KOPT-K1 (cell line): ENCODE results near the gene BCAR3.
A peak's percentile ranks its signal among the peaks of the same experiment; 100 is the strongest.
"Not testable (repeated sequence)": the region's sequence is repeated elsewhere in the genome, so short reads cannot be mapped to it uniquely, and the experiment has no call there.

Experiments used
- H3K27ac ChIP-seq: fragments of 200-600 bp; sonication (generic); 2 replicates; pipeline ENCODE4 v1.5.1; 2016; ENCODE audit warnings: antibody characterized with exemption, mild to moderate bottlenecking, low read depth, low read length; ENCODE audit not compliant: poor library complexity, severe bottlenecking
- H3K36me3 ChIP-seq: fragments of 200-600 bp; sonication (generic); 2 replicates; pipeline ENCODE4 v1.5.1; 2017; ENCODE audit warnings: antibody characterized with exemption, mild to moderate bottlenecking, low read length, moderate library complexity; ENCODE audit not compliant: insufficient read depth
- H3K9me3 ChIP-seq: fragments of 200-600 bp; sonication (generic); 2 replicates; pipeline ENCODE4 v1.5.1; 2017; ENCODE audit warnings: antibody characterized with exemption, low read length, mild to moderate bottlenecking; ENCODE audit not compliant: insufficient read depth, poor library complexity, severe bottlenecking

Gene BCAR3

GRCh38 chr1:93698329-93699048, 16.9 kb upstream of the BCAR3 start:
- no peaks in the 10 kb centered on the region for H3K36me3 ChIP-seq
- no peak overlapping the region for H3K27ac ChIP-seq
- H3K9me3 ChIP-seq = no peaks in the 10 kb centered on the region

- not testable (repeated sequence) for H3K36me3 ChIP-seq, H3K27ac ChIP-seq, H3K9me3 ChIP-seq
Measured at GRCh38 chr1:93697566-93697965, 15.9 kb upstream of the BCAR3 start.

- no peaks in the 10 kb centered on the region for H3K9me3 ChIP-seq
- H3K36me3 ChIP-seq = no peaks in the 10 kb centered on the region
- no peak overlapping the region for H3K27ac ChIP-seq
Measured at GRCh38 chr1:93695411-93696005, 13.9 kb upstream of the BCAR3 start.

- Histone ChIP-seq H3K36me3 (no peaks in the 10 kb centered on the region), H3K27ac (no peak overlapping the region), H3K9me3 (no peaks in the 10 kb centered on the region)
Measured at GRCh38 chr1:93694819-93695218, 13.2 kb upstream of the BCAR3 start.

- no peaks in the 10 kb centered on the region for H3K36me3 ChIP-seq
- no peak overlapping the region for H3K27ac ChIP-seq
- H3K9me3 ChIP-seq = no peaks in the 10 kb centered on the region
Measured at GRCh38 chr1:93694039-93694438, 12.4 kb upstream of the BCAR3 start.

GRCh38 chr1:93692983-93693591, 11.4 kb upstream of the BCAR3 start:
- no peaks in the 10 kb centered on the region for H3K9me3 ChIP-seq
- H3K27ac ChIP-seq = peak overlapping the region; percentile 53
- no peaks in the 10 kb centered on the region for H3K36me3 ChIP-seq

- peak overlapping the region; percentile 53 for H3K27ac ChIP-seq
- no peaks in the 10 kb centered on the region for H3K9me3 ChIP-seq
- no peaks in the 10 kb centered on the region for H3K36me3 ChIP-seq
Measured at GRCh38 chr1:93692451-93692861, 10.8 kb upstream of the BCAR3 start.

- Histone ChIP-seq H3K27ac (peak overlapping the region; percentile 53), H3K9me3 (no peaks in the 10 kb centered on the region), H3K36me3 (no peaks in the 10 kb centered on the region)
Measured at GRCh38 chr1:93692026-93692425, 10.4 kb upstream of the BCAR3 start.

GRCh38 chr1:93690921-93691789, 9.5 kb upstream of the BCAR3 start:
- Histone ChIP-seq H3K36me3 (no peaks in the 10 kb centered on the region), H3K27ac (peak overlapping the region; percentile 53), H3K9me3 (no peaks in the 10 kb centered on the region)

GRCh38 chr1:93690341-93690740, 8.7 kb upstream of the BCAR3 start:
- Histone ChIP-seq H3K9me3 (no peaks in the 10 kb centered on the region), H3K27ac (no peak overlapping the region), H3K36me3 (no peaks in the 10 kb centered on the region)

- Histone ChIP-seq H3K36me3 (no peaks in the 10 kb centered on the region), H3K27ac (no peak overlapping the region), H3K9me3 (no peaks in the 10 kb centered on the region)
Measured at GRCh38 chr1:93689521-93690223, 8.0 kb upstream of the BCAR3 start.

- H3K36me3 ChIP-seq = no peaks in the 10 kb centered on the region
Measured at GRCh38 chr1:93687542-93687941, 5.9 kb upstream of the BCAR3 start.

GRCh38 chr1:93686504-93687250, 5.0 kb upstream of the BCAR3 start:
- no peaks in the 10 kb centered on the region for H3K9me3 ChIP-seq
- no peaks in the 10 kb centered on the region for H3K36me3 ChIP-seq
- no peak overlapping the region for H3K27ac ChIP-seq

More at GRCh38 chr1:93687542-93687941, 5.9 kb upstream of the BCAR3 start:
- no peaks in the 10 kb centered on the region for H3K9me3 ChIP-seq
- H3K27ac ChIP-seq = no peak overlapping the region

GRCh38 chr1:93685918-93686317, 4.3 kb upstream of the BCAR3 start:
- Histone ChIP-seq H3K27ac (no peak overlapping the region), H3K36me3 (no peaks in the 10 kb centered on the region), H3K9me3 (no peaks in the 10 kb centered on the region)
